ENCODE data around the gene LZTS2.

- TF ChIP-seq CTCF (conservative IDR thresholded peaks at IDR 0.05; ENCODE audit: low read depth, low read length): no peak
- TF ChIP-seq MAFK (IDR thresholded peaks at IDR 0.05; ENCODE audit: low read depth, low read length): no peak
- no peak for TF ChIP-seq POLR2A (IDR thresholded peaks at IDR 0.05; ENCODE audit: low read depth, low read length)
- no peak for TF ChIP-seq MAZ (IDR thresholded peaks at IDR 0.05; ENCODE audit: borderline replicate concordance, low read depth, low read length)
These were observed 8.6 kb downstream of the LZTS2 start for GRCh38 chr10:101007915-101008822.

All from IMR-90 (cell line).